ENCODE measurements around the gene FLT4. TPM values are rescaled to one million over a fixed set of nuclear protein-coding genes. Genes with fewer than 3 reads are reported as not detected.
A peak's percentile ranks its signal among the peaks of the same experiment; 100 is the strongest.

The FLT4 gene
- total RNA-seq, 6 experiments from 2014 or later = 5.3 to 15.1 (median 8.0) TPM

DNA sequence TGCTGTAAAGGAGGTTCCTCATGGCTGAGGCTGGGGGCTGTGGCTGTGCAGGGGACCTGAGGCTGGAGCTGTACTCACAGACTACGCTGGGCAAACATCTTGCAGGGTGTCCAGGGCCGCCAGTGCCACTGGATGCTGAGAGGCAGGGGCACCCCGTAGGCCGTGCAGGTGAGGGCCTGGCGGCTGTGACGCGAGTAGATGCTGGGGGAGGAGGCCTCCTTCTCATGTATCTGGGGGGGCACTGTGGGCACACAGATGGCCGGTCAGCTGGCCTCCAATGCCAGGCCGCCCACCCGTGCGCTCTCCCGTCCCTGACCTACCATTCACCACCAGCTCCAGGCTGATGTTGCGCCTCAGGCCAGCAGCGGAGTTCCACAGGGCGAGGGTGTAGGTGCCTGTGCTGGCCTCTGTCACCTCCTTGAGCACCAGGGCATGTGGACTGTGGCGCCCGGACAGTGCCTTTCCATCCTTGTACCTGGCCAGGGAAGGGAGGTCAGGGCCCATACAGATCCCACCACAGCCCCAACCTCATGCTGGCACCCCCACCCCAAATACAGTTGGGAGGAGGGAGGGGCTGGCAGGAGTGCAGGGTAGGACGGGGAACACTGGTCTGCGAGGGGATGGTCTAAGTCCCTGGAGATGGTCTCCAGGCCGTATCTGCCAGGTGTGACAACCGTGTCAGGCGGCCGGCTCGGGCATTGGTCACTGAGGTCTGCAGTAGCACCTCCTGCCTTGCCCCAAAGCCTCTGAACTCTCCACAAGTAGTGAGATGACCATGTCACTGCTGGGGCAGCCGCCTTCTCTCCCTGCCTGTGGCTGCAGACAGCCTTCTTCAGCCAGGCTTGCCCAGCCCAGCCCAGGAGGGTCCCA lies 23.4 kb downstream of the FLT4 start:
- Histone ChIP-seq H3K36me3 (no peaks in the 10 kb centered on the region), H3K4me3 (no peak overlapping the region), H3K27me3 (no peaks in the 10 kb centered on the region), H3K9me3 (no peaks in the 10 kb centered on the region), H3K27ac (no peak overlapping the region), H3K4me1 (no peaks in the 10 kb centered on the region)
- no peak for TF ChIP-seq POLR2A (IDR thresholded peaks at IDR 0.05)
- TF ChIP-seq, protein P1, sequence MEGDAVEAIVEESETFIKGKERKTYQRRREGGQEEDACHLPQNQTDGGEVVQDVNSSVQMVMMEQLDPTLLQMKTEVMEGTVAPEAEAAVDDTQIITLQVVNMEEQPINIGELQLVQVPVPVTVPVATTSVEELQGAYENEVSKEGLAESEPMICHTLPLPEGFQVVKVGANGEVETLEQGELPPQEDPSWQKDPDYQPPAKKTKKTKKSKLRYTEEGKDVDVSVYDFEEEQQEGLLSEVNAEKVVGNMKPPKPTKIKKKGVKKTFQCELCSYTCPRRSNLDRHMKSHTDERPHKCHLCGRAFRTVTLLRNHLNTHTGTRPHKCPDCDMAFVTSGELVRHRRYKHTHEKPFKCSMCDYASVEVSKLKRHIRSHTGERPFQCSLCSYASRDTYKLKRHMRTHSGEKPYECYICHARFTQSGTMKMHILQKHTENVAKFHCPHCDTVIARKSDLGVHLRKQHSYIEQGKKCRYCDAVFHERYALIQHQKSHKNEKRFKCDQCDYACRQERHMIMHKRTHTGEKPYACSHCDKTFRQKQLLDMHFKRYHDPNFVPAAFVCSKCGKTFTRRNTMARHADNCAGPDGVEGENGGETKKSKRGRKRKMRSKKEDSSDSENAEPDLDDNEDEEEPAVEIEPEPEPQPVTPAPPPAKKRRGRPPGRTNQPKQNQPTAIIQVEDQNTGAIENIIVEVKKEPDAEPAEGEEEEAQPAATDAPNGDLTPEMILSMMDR (IDR thresholded peaks at IDR 0.05) = no peak
- no peak for DNase-seq
- WGBS (ENCODE audit: insufficient coverage, low coverage, low lambda C conversion rate, missing lambda C conversion rate) = no CpG with 5 or more reads among the region's 25 CpGs
- ATAC-seq = no peak
- intact Hi-C loops (cut with DNase I) = no loop called here

DNA sequence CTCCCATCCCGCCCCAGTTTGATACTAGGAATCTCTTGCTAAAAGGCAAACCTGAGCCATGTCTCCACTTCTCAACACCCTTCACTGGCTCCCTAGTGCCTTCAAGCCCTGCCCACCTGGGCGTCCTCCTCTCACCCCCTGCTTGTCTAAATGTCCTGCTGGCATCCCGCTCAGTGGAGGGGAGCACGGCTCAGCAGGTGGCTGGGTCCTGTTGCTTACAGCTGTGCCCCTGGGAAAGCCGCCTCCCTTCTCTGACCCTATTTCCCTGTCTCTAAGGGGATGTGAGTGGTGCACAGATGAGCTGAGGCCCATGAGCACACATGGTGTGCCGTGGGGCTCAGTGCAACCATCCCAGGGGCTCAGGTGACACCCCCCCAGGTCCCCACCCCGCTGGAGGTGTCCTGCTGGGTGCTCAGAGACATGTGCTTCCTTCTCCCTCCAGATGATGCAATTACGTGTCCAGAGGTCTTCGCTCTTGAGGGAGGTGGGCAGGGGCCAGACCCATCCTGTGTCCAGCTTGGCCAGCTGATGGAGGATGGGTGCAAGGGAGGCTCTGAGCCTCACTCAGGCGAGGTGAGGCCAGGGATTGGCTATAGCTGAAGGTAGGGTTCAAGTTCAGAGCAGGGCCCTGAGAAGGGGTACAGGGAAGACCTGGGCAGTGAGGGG lies 24.1 kb downstream of the FLT4 start:
- no peak for TF ChIP-seq POLR2A (IDR thresholded peaks at IDR 0.05)
- TF ChIP-seq, protein P1 (IDR thresholded peaks at IDR 0.05) = no peak
- Histone ChIP-seq H3K4me1 (no peaks in the 10 kb centered on the region), H3K9me3 (no peaks in the 10 kb centered on the region), H3K27ac (no peak overlapping the region), H3K36me3 (no peaks in the 10 kb centered on the region), H3K27me3 (no peaks in the 10 kb centered on the region), H3K4me3 (no peak overlapping the region)
- DNase-seq (no peak), ATAC-seq (no peak)
- WGBS (ENCODE audit: insufficient coverage, low coverage, low lambda C conversion rate, missing lambda C conversion rate) = no CpG with 5 or more reads among the region's 10 CpGs
- intact Hi-C loops (cut with DNase I) = no loop called here

DNA sequence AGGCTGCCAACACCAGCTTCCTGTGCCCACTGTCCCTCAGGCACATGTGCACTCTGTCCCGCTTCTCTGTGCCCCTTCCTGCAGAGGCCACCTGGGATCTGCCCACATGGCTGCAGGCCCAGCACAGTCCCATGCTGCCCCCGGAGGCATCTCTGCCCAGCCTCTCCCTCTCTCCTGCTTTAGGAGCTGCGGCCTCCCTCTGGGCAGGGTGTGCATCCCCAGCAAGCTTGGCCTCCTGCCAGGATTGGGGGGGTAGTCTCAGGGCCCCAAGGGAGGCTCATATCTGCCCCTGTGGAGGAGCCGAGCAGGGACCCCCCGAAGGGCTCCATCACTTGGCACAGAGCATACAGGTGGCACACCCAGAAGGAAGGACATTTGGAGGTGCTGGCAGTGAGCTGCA lies 24.8 kb downstream of the FLT4 start:
- no peaks in the 10 kb centered on the region for H3K27me3 ChIP-seq
- WGBS (ENCODE audit: insufficient coverage, low coverage, low lambda C conversion rate, missing lambda C conversion rate) = no CpG with 5 or more reads among the region's 5 CpGs
- intact Hi-C loops (cut with DNase I) = no loop called here
- H3K4me1 ChIP-seq = no peaks in the 10 kb centered on the region
- no peak for TF ChIP-seq POLR2A (IDR thresholded peaks at IDR 0.05)
- TF ChIP-seq, protein P1 (IDR thresholded peaks at IDR 0.05) = no peak
- H3K4me3 ChIP-seq = no peak overlapping the region
- no peaks in the 10 kb centered on the region for H3K9me3 ChIP-seq
- ATAC-seq = no peak
- no peak for DNase-seq
- H3K27ac ChIP-seq = no peak overlapping the region
- no peaks in the 10 kb centered on the region for H3K36me3 ChIP-seq

GRCh38 chr5:180623844-180624243 lies 25.6 kb downstream of the FLT4 start:
- Histone ChIP-seq H3K27me3 (no peaks in the 10 kb centered on the region), H3K27ac (no peak overlapping the region)

More at GRCh38 chr5:180623844-180624243, 25.6 kb downstream of the FLT4 start:
- H3K4me3 ChIP-seq = no peak overlapping the region
- ATAC-seq = peak in 1 of 4 donors; percentile 11
- no peaks in the 10 kb centered on the region for H3K4me1 ChIP-seq
- 94% methylated on average over 3 of the region's 15 CpGs for WGBS (ENCODE audit: insufficient coverage, low coverage, low lambda C conversion rate, missing lambda C conversion rate)
- intact Hi-C loops (cut with DNase I) = no loop called here
- H3K36me3 ChIP-seq = no peaks in the 10 kb centered on the region
- no peaks in the 10 kb centered on the region for H3K9me3 ChIP-seq
- DNase-seq = no peak
- TF ChIP-seq, protein P1 (IDR thresholded peaks at IDR 0.05) = no peak
- no peak for TF ChIP-seq POLR2A (IDR thresholded peaks at IDR 0.05)

All from right lobe of liver (tissue), 6 donors.